GM18909 (cell line): ENCODE results near the gene TRPM6.
"Not testable (repeated sequence)": the region's sequence is repeated elsewhere in the genome, so short reads cannot be mapped to it uniquely, and the experiment has no call there.

Experiments
- ATAC-seq: cut with Tn5 transposase; IDR thresholded peaks from one replicate; pipeline ENCODE4 v1.9.1; 2021; ENCODE audit warnings: mild to moderate bottlenecking; ENCODE audit not compliant: unreplicated experiment, poor library complexity

Gene TRPM6

DNA sequence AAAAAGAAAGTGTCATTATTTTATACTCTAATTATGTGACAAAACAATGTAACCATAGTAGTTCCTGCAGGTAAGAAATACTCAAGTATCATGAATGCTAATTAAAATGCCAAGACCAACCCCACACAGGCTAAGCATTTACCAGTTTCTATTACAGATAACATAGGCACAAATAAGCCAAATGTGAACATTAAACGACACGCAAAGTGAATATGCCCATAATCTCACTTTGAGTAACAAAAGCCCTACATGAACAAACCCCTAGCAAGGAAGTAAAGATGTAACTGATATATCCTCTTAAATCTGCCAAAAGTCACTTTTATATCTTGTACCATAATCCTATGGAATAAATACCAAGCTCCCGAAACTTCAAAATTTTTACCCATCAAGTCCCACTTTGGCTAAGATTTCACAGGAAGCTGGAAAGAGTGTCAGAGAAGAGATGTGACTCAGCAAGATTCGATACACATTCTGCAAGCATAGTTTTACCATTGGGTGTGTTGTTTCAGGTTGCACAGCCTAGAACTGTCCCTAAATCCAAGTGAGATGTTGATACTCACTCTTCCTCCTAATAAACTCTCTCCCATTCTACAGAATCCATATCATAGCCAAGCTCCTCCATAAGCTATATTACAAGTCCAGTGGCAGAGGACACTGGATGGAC is 28.8 kb downstream of the TRPM6 start:
- no peak for ATAC-seq

DNA sequence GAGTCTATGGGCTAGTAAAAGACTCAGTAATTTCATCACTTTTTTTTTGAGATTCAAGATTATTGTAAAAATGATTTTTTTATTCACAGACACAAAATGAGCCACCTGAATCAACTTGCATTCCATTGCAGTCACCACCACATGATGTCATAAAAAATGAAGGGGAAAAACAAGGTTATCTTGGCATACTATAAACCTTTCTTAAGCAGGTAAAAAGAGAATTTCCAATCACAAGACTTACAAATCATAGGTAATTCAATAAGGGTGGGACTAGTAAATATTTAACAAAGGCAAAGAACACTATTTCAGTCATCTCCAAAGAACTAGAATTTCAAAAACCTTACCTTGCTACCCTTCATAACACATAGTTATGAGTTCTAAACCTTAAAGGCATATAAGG is 30.7 kb downstream of the TRPM6 start:
- no peak for ATAC-seq

GRCh38 chr9:74855072-74855471 is 32.6 kb downstream of the TRPM6 start:
- ATAC-seq = no peak

GRCh38 chr9:74853024-74853423 is 34.7 kb downstream of the TRPM6 start:
- not testable (repeated sequence) for ATAC-seq

GRCh38 chr9:74848153-74848525 is 39.6 kb downstream of the TRPM6 start:
- no peak for ATAC-seq

- no peak for ATAC-seq
These were observed 40.1 kb downstream of the TRPM6 start for GRCh38 chr9:74847478-74848152.

GRCh38 chr9:74846766-74847165 is 41.0 kb downstream of the TRPM6 start:
- no peak for ATAC-seq

- ATAC-seq = no peak
These were observed 49.4 kb downstream of the TRPM6 start for GRCh38 chr9:74838351-74838750.

- no peak for ATAC-seq
These were observed 63.1 kb downstream of the TRPM6 start for GRCh38 chr9:74824654-74825053.

DNA sequence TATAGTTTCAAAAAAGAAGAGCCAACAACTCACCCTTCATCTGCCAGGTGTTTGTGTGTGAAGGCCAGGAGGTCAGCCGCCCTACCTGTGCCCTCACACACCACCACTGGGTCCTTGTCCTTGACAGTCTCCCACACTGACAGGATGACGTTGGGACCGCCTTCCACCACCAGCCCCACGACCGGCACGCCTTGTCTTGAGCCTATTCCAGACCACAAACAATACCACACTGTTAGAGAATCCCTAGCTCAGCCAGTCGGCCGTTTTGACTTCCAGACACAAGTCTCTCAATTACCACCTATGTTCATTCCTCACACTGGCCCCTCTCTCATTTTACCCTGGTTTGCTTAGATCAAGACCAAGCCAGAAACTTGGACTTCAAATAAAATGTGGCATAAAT is 66.1 kb downstream of the TRPM6 start:
- ATAC-seq = no peak

DNA sequence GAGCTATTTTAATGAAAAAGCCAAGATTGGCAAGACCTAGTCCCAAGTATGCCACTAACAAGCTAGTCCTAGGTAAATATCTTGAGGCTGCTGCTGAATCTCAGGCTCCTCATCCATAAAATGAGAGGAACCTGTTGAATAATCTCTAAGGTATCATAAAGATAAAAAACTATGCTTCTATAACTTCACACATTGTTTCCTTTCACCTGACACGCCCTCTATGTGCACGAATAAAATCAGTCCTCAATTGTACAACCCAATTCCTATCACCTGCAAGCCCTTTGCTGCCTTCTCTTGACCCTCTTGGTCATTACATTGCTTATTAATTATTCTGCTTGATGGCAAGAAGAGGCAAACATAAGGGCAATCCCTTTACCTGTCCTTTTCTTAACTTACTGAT is 69.9 kb downstream of the TRPM6 start:
- no peak for ATAC-seq

DNA sequence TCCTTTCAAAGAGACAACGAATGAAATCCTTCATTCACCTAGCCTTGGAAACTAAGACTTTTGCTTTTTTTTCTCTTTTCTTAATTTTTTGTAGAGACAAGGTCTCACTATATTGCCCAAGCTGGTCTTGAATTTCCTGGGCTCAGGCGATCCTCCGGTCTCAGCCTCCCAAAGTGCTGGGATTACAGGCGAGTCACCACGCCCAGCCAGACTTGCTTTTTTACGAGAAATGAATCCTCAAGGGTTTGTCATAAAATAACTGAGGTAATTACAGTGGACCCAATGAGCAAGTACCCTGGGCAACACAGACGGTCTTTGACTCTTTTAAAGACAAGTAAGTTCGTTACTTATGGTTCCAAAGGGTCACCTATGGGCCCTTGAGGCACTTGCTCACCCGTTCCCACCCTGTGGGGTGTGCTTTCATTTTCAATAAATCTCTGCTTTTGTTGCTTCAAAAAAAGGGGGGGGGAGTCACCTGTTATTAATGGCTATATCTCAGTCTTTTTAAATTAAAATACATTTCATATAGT is 70.4 kb downstream of the TRPM6 start:
- no peak for ATAC-seq

DNA sequence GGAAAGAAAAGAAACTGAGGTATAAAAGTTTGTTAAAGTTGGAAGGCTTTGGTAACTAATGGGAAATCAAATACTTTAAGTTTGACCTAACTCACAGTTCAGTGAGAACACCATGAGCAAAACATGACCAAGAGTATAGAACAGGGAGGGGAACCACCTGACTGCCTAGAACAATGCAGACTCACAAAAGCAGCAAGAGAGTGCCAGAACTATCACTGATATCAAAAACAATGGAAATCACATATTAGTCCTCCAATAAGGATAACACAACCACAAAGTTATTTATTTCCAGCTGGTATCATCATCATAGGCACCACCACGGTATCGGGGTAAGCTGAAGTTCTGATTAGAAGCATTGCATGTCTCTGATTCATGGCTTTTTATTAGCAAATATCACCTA is 77.5 kb downstream of the TRPM6 start:
- ATAC-seq = no peak

- ATAC-seq = no peak
These were observed 83.7 kb downstream of the TRPM6 start for GRCh38 chr9:74804018-74804385.

- no peak for ATAC-seq
These were observed 84.2 kb downstream of the TRPM6 start for GRCh38 chr9:74803376-74804017.

DNA sequence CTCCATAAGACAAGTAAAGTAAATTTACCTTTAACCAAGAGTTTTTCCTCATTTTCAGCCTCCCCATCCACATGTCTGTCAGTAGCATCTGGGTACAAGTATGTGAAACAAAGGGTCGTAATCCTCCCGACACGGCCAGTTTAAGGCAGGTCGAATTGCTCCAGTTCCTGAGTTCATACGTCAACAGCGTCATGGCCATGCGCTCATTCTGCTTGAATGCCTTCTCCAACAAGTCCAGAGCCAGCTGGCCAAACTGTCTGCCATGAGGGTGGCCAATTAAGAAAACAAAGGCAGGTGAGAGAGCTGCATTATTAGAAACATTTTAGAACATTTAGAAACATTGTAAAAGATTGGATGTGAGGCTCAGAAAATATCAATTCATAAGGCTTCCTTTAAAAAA is 87.5 kb downstream of the TRPM6 start:
- ATAC-seq = no peak

GRCh38 chr9:74795803-74796202 is 91.9 kb downstream of the TRPM6 start:
- ATAC-seq = no peak

- ATAC-seq = no peak
These were observed 92.6 kb downstream of the TRPM6 start for GRCh38 chr9:74795081-74795480.

- ATAC-seq = no peak
These were observed 103.2 kb downstream of the TRPM6 start for GRCh38 chr9:74784506-74784905.

DNA sequence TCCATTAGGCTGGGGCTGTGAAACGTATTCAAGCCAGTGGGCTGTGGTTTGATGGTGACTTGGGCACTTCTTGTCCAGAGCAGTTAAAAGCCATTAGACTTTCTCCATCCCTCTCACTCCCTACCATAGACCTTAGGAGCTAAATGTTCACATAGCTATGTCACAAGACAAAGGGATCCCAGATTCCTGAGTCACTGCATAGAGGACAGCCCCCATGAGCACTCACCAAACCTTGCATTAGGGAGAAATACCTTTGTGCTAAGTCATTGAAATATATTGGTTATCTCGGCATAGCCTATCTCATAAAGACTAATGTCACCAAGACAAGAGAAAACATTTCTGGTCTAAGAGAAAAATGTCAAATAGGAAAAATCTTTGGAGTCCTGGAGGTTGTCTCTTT is 104.3 kb downstream of the TRPM6 start:
- ATAC-seq = no peak

DNA sequence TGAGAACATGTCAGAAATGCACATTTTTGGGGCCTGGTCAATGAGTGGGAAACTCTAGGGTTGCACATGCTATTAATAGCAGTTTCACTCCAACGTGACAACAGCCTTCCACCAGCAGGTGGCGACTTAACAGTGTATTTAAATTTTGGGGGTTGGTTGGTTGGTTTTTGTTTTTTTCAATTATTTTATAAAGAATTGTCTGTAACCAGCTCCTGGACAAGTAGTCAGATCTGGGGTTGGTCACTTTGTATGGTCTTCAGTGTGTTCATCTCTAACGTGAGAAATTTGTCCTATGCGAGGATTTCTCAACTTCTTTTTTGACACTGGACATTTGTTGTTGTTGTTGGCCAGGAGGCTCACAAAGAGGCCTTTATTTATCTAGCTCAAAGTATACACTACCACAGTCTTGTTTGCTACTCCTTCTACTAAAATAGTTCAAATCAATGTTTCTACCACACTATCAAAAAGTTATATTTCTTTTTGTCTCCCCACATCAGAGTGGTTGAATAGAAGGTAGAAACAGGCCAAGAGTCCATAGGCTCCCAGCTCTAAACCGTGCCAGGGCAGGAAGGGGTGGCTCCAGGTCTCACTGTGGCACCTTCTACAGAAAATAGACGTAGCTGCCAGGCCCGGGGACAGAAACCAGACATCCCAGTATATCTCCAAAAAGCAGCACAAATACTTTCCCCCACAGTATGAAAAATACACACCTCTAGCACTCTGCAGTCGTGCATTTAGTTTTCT is 110.4 kb downstream of the TRPM6 start:
- peak; percentile 56 for ATAC-seq
